GM18951 (cell line): ENCODE measurements around the gene SCGB1C2.
"Not testable (repeated sequence)": the region's sequence is repeated elsewhere in the genome, so short reads cannot be mapped to it uniquely, and the experiment has no call there.

ENCODE experiments used
- POLR2A ChIP-seq: IDR thresholded peaks from 4 replicates; pipeline ENCODE4 v1.6.1; 2011; ENCODE audit warnings: mild to moderate bottlenecking; ENCODE audit not compliant: insufficient read length, insufficient read depth; ENCODE audit errors: extremely low read depth
- in situ Hi-C: fragments of 300-500 bp; cut with MboI; formaldehyde crosslinking; loops from one replicate; pipeline ENCODE4 v1.12.0; 2022; ENCODE audit warnings: low sequenced_read_pairs, mixed read lengths, inconsistent platforms; ENCODE audit not compliant: unreplicated experiment

SCGB1C2 gene

DNA sequence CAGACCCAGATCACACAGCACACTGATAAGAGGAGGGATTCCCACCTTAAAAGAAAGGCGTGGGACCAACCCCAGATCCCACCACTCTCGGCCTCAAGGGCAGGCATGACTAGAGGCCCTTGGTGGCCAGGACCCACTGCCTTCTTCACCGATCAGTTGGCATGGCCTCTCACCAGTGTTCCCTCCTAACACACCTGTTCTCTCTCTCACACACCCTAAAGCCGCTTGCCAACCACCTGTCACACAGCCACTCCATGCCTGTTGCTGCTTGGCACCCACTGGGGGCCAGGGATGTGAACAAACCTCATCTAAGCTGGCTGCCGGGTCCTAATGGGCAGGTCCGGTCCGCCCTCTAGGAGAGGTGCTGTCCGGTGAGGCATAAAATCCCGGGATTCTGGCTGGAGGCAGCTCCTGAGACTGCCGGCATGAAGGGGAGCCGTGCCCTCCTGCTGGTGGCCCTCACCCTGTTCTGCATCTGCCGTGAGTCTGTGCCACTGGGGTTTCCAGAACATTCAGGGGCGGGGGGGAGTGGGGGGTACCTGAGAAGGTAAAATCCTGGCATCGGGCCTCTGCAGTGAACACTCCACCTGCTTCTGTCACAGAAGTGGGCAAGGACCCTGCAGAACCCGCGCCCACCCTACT is at the start of gene SCGB1C2:
SCGB1C2 (plus strand) TSS at position 404 of the 642 bp plus-strand sequence; CDS start at position 426, 22 bp downstream.
- in situ Hi-C loops: not testable (repeated sequence)

DNA sequence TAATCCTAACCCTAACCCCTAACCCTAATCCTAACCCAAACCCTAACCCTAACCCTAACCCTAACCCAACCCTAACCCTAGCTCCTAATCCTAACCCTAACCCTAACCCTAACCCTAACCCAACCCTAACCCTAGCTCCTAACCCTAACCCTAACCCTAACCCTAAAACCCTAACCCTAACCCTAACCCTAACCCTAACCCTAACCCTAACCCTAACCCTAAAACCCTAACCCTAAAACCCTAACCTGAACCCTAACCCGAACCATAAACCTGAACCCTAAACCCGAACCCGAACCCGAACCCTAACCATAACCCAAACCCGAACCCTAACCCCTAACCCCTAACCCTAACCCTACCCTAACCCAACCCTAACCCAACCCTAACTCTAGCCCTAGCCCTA is 24.3 kb upstream of the SCGB1C2 start:
- in situ Hi-C loops: not testable (repeated sequence)

DNA sequence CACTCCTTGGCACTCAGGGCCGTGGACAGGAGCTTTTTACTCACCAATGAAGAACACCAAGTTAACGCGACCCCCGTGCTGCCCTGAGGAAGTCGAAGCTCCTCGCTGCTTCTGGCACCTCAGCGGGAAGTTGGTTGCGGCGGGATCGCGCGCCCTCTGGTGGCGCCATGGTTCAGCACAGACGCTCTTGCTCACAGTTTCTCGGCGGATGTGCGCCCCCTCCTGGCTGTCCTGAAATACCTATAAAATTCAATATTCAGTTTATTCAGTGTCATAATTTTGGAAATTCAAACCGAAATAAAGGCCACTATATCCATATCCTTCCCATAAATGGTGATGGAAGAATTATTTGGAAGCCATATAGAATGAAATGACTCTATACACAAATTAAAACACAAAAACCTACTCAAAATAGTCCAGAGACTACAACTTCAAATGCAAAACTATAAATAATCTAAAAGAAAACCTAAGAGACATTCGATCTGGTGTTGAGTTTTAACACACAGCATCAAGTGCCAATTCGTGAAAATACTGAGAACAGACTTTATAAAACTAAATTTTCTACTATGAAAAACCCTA is 18.9 kb upstream of the SCGB1C2 start:
- in situ Hi-C loops: not testable (repeated sequence)

DNA sequence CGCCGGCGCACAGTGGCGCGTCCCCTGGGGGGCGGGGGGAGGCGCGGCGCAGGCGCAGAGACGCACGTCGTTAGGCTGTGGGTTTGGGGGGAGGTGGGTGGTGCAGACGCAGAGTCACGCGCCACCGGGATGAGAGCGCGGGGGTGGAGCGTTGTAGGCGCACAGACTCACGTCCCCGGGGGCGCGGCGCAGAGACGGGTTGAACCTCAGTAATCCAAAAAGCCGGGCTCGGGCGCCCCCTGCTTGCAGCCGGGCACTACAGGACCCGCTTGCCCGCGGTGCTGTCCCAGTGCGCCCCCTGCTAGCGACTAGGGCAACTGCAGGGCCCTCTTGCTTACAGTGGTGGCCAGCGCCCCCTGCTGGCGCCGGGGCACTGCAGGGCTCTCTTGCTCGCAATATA is 3.4 kb upstream of the SCGB1C2 start:
- in situ Hi-C loops: not testable (repeated sequence)

DNA sequence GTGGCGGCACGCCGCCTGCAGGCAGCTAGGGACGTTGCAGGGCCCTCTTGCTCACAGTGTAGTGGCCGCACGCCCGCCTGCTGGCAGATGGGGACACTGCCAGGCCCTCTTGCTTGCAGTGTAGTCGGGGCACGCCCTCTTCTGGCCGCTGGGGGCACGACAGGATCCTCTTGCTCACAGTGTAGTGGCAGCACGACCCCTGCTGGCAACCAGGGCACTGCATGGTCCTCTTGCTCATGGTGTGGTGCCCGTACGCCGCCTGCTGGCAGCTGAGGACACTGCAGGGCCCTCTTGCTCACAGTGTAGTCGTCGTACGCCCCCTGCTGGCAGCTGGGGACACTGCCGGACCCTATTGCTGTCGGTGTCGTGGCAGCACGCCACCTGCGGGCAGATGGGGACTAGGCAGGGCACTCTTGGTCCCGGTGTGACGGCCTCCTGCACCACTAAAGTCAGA is 3.0 kb upstream of the SCGB1C2 start:
- in situ Hi-C loops: not testable (repeated sequence)

DNA sequence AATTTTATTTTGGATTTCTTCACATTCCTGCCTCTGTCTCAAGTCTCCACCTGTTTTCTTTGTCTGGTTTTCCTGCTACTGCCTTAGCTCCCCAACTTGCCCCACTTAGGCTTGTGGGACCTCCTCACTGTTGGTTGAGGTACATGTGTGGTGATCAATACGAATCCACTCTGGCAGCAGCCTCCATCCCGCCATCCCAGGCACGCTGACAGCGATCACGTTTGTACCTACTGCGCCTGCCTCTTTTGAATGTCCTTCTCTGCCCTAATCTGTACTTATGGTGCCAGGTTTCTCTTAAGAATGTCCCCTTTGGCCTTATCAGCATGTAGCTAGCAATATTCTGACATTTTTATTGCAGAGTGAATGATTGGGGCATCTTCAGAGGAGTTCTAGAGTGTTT is 2.3 kb upstream of the SCGB1C2 start:
- in situ Hi-C loops: not testable (repeated sequence)

DNA sequence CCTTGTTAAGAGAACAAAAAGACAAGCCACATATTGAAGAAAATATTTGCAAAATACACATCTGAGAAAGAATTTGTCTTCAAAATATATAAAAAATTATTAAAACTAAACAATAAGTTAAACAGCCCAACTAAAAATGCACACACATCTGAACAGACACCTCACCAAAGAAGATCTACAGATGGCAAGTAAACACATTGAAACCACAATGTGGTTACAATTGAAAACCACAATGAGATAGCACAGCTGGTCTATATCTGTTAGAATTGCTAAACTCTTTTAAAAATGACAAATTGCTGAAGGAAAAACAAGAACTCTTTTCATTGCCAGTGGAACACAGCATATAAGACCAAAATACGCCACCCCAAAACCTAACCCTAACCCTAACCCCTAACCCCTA is 1.5 kb upstream of the SCGB1C2 start:
- in situ Hi-C loops: not testable (repeated sequence)

DNA sequence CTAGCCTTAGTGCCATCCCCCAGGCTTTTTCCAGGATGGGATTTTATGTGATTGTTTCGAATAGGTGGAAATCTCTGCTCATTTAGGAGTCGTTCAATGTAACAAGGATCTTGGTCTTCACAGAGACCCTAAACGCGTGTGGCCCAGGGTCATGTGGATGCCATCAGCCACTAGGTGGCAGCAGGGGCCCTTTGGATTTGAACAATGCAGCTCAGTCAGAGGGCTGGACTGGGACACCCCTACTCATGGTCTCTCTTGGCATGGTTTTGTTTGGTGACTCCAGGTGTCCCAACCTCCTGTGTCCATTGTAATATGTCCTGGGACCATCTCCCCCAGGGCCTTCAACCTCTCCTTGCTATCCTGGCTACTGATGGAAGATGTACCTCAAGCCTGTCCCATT is 838 bp upstream of the SCGB1C2 start:
- in situ Hi-C loops: not testable (repeated sequence)

DNA sequence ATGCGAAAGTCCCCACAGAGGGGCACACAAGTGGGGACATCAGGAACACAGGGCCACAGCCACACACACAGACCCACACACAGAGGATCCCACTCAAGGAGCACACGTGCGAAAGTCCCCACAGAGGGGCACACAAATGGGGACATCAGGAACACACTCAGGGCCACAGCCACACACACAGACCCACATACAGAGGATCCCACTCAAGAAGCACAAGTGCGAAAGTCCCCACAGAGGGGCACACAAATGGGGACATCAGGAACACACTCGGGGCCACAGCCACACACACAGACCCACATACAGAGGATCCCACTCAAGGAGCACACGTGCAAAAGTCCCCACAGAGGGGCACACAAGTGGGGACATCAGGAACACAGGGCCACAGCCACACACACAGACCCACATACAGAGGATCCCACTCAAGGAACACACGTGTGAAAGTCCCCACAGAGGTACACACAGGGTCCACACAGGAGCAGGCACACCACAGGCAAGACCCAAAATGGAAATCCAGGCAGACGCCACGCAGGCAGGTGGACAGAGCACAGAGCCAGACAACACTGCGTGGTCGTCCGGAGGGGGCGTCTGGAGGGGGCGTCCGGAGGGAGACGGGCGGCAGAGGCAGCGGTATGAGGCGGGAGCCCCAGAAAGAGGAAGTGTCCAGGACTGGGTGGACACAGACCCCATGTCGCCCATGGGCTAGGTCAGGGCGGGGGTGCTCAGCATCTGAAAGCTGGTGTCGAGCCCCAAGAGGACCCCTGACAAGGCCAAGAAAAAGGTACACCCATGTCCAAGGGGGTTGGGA is 2.2 kb downstream of the SCGB1C2 start:
- in situ Hi-C loops: not testable (repeated sequence)

DNA sequence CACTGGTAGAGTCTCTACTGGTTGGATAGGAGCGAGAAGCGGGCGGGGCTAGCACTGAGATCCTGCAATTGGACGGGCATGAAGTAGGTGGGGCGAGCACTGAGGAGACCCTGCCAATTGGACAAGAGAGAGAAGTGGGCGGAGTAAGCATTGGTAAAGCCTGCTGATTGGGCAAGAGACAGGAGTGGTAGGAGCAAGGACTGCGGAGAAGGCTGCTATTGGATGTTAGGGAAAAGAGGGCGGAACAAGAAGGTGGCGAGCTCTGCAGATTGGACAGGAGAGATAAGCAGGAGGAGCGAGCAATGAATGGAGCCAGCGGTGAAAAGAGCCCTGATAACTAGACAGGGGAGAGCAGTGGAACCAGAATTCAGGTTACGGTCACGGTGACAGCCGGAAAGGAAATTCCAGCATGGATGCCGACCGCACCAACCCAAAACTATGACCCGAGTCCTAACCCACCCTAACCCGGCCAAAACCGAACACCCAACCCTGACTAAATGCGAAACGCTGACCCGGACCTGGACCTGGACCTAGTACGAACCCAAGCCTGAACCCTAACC is 4.8 kb downstream of the SCGB1C2 start:
- in situ Hi-C loops: no loop called here
- TF ChIP-seq POLR2A: no peak

DNA sequence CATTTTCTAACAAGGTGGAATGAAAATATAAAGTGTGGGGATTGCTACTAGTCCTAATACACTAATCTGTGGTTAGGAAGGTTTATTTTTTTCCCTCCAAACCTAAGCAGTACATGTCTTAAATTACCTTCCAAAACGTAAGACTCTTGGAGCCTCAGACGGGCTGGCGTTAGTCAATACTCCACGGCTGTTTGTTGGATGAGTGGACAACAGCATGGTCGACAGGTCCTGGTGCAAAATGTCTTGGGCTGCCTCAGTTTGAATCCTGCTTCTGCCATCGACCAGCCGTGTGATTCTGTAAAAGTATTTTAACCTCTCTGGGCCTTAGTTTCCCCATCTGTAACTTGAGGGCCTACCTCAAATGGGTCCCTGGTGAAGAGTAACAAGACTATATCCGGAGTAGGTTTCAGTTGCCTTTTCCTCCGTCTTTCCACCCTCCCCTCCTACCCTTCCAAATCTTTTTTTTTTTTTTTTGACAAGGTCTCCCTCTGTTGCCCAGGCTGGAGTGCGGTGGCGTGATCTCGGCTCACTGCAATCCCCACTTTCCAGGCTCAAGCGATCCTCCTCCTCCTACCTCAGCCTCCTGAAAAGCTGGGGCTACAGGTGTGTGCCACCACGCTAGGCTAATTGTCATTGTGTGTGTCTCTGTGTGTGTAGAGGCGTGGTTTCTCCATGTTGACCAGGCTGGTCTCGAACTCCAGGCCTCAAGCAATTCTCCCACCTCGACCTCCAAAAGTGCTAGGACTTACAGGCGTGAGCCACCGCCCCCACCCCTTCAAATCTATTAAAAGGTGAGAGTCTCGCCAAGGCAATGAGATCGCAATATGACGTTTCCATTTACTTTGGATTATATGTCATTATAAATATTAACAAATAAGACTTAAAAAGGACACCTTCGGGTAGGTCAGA is 5.8 kb downstream of the SCGB1C2 start:
- no peak for TF ChIP-seq POLR2A
- in situ Hi-C loops: no loop called here

DNA sequence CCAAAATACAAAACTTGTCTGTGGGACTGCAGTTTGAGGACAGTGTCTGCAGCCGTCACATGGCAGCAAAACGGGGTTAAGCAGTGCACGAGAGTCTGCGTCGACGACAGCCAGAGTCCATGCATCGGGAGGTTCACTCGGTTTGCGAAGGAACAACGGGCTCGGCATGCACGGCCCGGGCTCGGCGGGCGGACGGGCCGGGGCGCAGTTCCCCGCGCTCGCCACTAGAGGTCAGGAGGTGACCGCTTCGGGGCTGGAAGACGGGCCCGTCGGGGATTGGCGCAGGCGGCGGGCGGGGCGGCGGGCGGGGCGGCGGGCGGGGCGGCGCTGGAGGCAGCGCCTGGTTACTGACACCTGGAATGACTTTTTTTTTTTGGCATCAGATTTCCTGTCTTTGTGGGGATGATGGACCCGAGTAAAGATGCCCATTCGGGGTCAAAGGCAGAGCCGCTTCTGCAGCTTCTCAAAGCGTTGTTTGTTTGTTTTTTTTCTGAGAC is 6.5 kb downstream of the SCGB1C2 start:
- TF ChIP-seq POLR2A: no peak
- in situ Hi-C loops: no loop called here

DNA sequence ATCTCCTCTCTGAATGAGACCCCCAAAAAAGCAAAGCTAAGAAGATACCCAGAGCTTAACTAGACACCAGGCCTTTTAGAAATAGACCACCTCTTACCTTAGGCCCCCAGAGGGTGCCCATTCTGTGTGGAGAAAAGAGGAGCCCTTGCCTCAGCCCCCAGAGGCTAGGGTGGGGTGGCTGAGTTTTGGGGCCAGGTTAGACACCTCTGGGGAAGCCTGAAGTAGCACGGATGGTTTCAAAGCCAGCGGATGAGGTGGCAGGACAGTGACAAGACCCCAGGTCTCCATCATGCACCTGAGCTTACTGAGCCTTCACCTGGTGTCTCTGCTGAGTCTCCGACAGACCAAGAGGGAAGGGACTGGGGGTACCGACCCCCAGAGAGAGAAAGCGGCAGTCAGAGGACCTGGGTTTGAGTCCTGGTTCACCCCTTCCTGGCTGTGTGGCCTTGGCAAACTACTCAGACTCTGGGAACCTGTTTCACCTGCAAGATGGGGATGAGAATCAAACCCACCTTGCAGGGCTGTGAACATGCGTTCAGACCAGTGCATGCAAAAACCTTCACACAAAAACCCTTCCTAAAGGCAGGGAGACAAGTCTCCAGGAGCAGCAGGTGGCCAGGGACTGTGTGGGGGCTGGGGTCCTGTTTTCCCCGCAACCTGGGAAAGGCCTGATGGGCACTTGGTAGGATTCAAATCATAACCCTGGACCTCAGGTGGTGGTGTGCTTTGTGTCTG is 7.7 kb downstream of the SCGB1C2 start:
- in situ Hi-C loops: no loop called here
- TF ChIP-seq POLR2A: no peak
